AG08396 (cell line): Measurements from ENCODE around the gene OR2AP1.
"Not testable (repeated sequence)": the region's sequence is repeated elsewhere in the genome, so short reads cannot be mapped to it uniquely, and the experiment has no call there.

Source experiments
- DNase-seq: peaks from one replicate; pipeline ENCODE4 v3.0.0; 2012; ENCODE audit warnings: low spot score, mixed read lengths

The OR2AP1 gene

DNA sequence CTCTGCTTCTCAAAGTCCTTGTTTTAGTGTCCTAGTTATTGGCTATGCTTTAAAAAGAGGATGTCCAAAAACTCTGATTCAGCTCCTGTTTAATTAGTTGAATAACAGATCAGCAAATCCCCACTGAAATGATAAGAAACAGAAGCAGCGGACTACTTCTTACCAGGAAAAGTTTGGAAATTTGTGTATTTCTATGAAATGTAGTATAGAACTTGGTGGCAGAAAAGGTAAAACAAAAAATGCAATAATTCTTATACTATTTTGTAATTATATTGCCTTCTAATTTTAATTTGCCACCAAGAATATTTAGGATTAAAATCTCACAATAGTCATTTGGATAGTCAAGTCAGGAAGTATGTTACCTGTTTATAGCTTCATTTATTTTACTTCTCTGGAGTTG is at the start of gene OR2AP1:
TSS of gene OR2AP1 (plus strand) at position 301 of the 400 bp plus-strand sequence. CDS start 1,947 bp downstream, outside the sequence.
- no peak for DNase-seq

DNA sequence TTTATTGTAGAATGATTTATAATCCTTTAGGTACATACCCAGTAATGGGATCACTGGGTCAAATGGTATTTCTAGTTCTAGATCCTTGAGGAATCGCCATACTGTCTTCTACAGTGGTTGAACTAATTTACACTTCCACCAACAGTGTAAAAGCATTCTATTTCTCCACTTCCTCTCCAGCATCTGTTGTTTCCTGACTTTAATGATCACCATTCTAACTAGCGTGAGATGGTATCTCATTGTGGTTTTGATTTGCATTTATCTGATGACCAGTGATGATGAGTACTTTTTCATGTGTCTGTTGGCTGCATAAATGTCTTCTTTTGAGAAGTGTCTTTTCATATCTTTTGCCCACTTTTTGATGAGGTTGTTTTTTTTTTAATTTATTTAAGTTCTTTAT is 24.0 kb upstream of the OR2AP1 start:
- DNase-seq: not testable (repeated sequence)

DNA sequence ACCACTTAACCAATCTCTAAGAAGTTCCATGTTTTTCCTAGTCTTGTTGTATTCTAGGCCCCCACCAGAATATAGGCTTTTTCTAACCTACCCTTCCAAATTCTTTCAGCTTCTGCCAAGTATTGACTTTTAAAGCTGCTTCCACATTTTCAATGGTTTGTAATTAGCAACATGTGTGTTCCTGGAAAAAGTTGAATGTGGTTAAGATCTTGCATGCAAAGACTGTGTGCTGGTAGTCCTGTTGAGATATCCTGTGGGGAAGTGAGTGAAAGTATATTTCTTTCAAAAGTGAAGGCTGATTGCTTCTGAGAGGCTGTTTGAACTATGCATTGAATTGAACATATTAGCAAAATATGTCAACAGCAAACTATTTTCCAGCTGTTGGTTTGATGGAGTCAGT is 23.5 kb upstream of the OR2AP1 start:
- DNase-seq: no peak

DNA sequence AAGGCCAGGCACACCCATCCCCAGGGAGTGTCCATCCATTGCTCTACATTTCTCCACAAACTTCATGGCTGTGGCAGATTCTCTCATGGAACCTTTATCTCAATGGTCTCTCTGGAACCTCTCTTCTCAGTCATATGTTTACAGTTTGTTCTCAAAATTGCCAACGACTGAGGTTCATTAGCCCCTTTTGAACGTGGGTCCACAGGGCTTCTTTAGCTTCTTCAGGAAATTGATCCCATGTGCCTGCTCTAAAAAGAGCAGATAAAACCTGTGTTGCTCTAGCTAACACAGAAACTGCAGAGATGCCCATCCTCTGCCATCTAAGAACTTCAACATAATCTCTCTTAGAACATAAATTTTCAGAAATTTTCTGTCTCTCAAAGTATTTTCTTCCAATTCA is 23.0 kb upstream of the OR2AP1 start, which contains the start of gene OR6C4:
TSS of gene OR6C4 (plus strand) at position 301 of the 400 bp plus-strand sequence. CDS start 1,625 bp downstream, outside the sequence.
- DNase-seq: no peak

DNA sequence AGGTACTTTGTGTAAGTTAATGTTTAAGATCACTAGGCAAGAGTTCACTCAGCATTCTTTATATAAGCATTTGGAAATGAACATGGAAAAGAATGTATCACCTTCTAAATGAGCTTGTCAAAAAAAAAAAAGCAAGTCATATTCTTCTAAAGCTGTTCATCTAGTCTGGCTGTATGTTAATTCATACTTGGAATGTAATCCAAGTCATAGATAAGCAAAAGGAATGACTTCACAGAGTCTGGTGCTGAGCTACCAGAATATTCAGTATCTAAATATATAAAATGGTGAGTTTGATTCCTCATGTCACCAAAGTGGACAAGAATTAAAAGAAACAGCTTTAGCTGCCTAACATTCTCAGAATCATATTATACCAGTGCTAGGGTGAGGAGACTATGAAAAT is 18.0 kb upstream of the OR2AP1 start:
- DNase-seq: no peak

DNA sequence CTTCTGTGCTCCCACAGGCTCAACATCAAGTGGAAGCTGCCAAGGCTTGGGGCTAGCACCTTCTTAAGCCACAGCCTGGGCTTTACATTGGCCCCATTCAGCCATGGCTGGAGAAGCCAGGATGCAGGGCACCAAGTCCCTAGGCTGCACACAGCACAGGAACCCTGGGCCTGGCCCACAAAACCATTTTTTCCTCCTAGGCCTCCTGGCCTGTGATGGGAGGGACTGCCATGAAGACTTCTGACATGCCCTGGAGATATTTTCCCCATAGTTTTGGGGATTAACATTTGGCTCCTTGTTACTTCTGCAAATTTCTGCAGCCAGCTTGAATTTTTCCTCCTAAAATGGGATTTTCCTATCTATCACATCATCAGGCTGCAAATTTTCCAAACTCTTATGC is 2.2 kb upstream of the OR2AP1 start:
- DNase-seq: not testable (repeated sequence)

DNA sequence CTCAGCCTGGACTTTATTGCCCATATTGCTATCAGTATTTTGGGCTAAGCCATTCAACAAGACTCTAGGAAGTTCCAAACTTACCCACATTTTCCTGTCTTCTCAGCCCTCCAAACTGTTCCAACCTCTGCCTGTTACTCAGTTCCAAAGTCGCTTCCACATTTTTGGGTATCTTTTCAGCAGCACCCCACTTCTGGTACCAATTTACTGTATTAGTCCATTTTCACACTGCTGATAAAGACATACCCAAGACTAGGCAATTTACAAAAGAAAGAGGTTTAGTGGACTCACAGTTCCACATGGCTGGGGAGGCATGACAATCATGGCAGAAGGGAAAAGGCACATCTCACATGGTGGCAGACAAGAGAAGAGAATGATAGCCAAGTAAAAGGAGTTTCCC is 1.6 kb upstream of the OR2AP1 start:
- DNase-seq: not testable (repeated sequence)

DNA sequence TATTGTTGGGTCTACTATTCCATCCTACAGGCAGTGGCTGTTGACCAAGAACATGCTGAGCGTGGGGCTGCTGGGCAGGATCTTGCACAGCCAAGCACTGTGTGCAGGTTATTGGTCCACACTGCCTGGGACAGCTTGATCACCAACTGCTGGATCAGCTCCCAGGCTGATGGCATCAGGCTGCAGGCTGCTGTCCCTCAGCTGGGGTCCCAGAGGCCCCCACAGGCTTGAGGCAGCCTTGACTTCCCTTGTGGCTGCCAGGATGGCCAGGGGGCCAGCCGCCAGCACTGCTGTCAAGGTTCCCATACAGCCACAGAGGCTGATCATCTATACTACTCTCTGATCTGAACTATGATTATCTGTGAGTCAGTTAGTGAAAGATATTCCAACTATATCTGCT is 9.8 kb downstream of the OR2AP1 start:
- DNase-seq: no peak

DNA sequence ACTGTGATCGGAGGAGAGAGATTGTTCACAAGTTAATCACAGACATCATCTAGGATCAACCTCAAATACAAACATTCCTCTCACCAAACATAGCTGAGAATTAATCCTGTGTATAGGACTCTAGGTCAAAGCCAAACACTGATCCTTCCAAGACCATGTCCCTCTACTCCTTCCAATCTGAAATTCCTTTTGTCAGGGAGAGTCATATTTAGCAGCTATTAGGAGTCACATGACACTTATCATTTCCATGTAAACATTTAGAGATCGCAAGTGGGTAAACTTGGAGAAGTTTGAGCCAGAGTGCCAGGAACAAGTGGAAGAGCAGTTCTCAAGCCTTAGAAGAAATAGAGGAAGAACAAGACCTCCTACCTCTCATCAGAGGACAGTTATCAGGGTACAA is 13.5 kb downstream of the OR2AP1 start:
- no peak for DNase-seq

DNA sequence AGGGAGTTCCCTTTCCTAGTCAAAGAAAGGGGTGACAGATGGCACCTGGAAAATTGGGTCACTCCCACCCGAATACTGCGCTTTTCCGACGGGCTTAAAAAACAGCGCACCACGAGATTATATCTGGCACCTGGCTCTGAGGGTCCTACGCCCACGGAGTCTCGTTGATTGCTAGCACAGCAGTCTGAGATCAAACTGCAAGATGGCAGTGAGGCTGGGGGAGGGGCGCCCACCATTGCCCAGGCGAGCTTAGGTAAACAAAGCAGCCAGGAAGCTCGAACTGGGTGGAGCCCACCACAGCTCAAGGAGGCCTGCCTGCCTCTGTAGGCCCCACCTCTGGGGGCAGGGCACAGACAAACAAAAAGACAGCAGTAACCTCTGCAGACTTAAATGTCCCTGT is 17.9 kb downstream of the OR2AP1 start:
- DNase-seq: not testable (repeated sequence)

DNA sequence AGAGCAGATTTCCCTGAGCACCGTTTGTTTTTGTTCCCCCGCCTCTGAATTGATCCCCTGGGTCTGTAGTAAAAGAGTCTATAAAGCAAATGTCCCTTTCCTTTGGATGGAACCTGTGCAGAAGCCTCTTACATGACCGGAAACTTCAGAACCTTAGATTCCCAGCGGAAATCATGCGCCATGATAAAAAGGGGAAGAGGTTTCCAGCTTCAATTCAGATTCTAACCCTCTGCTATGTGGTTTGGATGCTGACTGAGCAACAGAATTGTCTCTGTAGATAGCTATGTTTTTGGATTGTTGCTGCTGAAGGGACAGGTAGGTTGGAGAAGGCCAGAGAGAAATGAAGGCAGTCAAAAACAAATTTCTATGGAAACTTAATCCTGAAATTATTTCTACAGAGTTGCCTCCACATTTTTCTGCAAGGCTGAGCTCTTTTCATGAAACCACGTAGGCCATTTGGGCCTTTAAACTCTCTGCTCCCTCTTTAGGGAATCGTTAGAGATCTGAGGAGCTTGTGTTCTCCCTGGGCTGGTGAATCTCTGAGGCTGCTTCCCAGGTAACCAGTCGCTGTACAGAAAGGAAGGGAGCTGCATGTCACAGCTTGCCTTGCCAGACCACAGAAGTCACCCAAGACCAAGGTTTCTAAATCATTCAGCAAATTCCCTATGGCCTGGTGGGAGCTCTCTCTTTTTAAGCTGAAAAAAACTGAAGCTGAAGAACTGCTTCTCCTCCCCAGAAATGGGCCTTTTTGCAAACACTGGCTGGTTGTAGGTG is 35.7 kb downstream of the OR2AP1 start:
- no peak for DNase-seq

DNA sequence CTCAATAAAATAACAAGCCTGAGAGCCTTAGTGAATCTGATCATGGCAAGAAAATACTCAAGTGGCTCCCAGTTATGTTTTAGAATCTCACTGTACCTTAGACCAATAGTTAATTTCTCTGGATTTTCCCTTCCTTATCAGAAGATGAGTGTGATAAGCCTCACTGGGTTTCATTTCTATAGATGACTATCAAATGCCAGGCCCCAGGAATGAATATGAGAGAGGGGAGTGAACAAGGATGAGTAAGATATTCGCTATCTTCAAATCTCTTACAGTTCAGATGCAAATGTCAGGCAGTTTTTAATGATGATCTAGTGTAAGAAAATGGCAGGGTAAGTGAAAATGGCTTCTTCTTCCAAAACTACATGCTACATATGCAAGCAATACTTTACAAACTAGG is 38.3 kb downstream of the OR2AP1 start:
- DNase-seq: no peak

DNA sequence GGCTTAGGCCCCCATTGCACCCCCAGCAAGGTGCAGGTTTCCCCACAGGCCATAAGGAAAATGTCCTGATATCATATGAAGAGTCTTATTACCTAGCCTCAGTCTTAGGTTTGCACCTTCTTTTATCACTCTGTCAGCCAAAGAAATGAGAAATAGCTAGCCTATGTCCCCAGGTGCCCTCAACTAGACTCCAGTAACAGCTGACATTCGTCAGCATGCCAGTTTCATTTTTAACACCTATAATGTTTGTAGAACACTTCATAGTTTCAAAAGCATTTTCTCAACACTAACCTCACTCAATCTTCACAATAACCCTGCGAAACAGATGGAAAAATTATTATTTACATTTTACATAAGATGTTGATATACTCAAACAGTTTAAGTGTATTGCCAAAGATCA is 40.4 kb downstream of the OR2AP1 start:
- DNase-seq: no peak

DNA sequence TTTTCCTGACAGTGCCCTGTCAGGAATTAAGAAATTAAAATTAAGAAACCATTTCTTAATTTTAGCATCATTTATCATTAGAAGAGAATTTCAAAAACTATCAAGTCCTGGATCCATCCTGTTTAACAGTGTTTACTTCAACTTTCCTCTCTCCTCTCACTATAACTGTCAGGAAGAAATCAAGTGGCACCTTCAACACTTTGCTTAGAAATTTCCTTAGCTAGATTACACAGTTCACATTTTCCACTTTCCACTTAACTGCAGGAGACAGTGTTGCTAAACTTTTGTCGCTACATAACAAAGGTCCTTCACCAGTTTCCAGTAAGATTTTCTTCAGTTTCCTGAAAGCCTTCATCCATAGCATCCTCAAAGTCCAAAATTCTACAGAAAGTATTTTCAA is 42.5 kb downstream of the OR2AP1 start:
- no peak for DNase-seq

DNA sequence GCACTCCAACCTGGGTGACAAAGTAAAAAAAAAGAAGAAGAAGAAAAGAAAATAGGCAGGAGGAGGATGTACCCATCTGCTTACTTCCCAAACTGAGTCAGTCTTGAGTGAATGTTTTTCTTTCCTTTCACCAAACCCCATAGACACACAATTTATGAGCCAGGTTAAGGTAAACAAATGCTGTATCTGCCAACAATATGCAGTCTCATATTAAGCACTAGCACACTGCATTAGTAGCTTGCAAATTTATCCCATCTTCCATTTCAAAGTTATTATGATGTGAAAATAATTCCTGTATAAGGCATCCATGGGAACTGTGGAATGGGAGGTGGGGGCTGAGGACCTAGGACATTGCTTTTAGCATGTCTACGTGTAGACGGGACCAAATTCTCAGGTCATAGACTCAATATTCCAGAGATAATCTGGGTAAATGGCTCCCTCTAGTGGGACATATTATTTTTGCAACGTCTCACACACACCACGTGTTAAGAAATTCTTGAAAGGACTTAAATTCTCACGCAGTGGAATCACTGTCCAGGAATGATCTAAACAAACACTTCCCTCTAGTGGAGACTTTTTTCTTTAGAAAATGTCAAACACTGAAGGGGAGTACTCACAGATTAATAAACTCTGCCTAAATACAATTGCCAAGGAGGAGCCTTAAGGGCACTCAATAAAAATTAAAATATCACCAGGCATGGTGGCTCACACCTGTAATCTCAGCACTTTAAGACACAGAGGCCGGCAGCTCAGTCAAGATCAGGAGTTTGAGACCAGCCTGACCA is 47.3 kb downstream of the OR2AP1 start:
- DNase-seq: peak; percentile 76

DNA sequence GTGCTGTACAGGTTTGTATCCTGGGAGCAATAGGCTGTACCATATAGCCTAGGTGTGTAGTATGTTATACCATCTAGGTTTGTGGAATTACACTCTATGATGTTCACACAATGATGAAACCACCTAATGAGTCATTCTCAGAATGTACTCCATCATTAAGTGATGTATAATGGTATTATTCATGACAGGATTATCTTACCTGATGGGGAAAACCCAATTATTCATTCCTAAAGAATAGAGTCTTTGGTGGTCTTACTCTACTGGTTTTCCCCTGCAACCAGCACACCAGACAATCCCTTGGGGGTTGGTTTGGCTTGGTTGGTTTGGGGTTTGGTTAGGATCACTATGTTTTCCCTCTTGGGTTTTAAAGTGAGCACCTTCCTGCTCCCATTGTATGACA is 51.8 kb downstream of the OR2AP1 start:
- DNase-seq: no peak
